ENCODE measurements around the gene SLC16A8. TPM values are rescaled to one million over a fixed set of nuclear protein-coding genes. Genes with fewer than 3 reads are reported as not detected.

SLC16A8 gene
- total and polyA plus RNA-seq, 12 donors = 0.30 to 1.3 (median 0.53) TPM; not detected in 4

- Histone ChIP-seq H3K4me1 (replicated peaks in 1 of 2) (peaks cover 0 to 7% of the 10 kb centered on the region in 2 donors), H3K4me3 (no peak overlapping the region), H3K36me3 (replicated peaks in 1 of 2) (no peaks in the 10 kb centered on the region), H3K27me3 (no peaks in the 10 kb centered on the region), H3K27ac (no peak overlapping the region), H3K9me3 (replicated peaks in 1 of 3) (no peaks in the 10 kb centered on the region)
- DNase-seq = no peak
- 36 to 79% (median 76%) methylated on average over 3 to 8 of the region's 8 CpGs for WGBS, 4 donors
- TF ChIP-seq CTCF (IDR thresholded peaks at IDR 0.05) = no peak
- no peak for TF ChIP-seq POLR2A (IDR thresholded peaks at IDR 0.05)
- intact Hi-C loops (cut with DNase I) = loop anchor here (5.0 to 10.0 kb wide), 3 partner anchors 301 to 521 kb away; partner anchors contain the start of gene DMC1 (in 1 of the 2)
Observed at GRCh38 chr22:38051261-38051660, 32.7 kb downstream of the SLC16A8 start.

GRCh38 chr22:38050720-38051119 lies 33.3 kb downstream of the SLC16A8 start:
- Histone ChIP-seq H3K27me3 (no peaks in the 10 kb centered on the region), H3K4me3 (no peak overlapping the region), H3K4me1 (replicated peaks in 1 of 2) (peaks cover 0 to 7% of the 10 kb centered on the region in 2 donors), H3K36me3 (replicated peaks in 1 of 2) (no peaks in the 10 kb centered on the region), H3K27ac (no peak overlapping the region), H3K9me3 (replicated peaks in 1 of 3) (no peaks in the 10 kb centered on the region)
- no peak for DNase-seq
- 84 to 94% (median 86%) methylated on average over 4 to 7 of the region's 7 CpGs for WGBS, 4 donors
- intact Hi-C loops (cut with DNase I) = loop anchor here (5.0 to 10.0 kb wide), 3 partner anchors 302 to 522 kb away; partner anchors contain the start of gene DMC1 (in 1 of the 2)
- TF ChIP-seq CTCF (IDR thresholded peaks at IDR 0.05) = no peak
- no peak for TF ChIP-seq POLR2A (IDR thresholded peaks at IDR 0.05)

GRCh38 chr22:38049812-38050619 lies 34.0 kb downstream of the SLC16A8 start:
- no peak overlapping the region for H3K4me3 ChIP-seq

More at GRCh38 chr22:38049812-38050619, 34.0 kb downstream of the SLC16A8 start:
- no peak for TF ChIP-seq CTCF (IDR thresholded peaks at IDR 0.05)
- no peak for TF ChIP-seq POLR2A (IDR thresholded peaks at IDR 0.05)
- Histone ChIP-seq H3K9me3 (replicated peaks in 1 of 3) (no peaks in the 10 kb centered on the region), H3K27ac (no peak overlapping the region), H3K4me1 (replicated peaks in 1 of 2) (peaks cover 0 to 7% of the 10 kb centered on the region in 2 donors), H3K36me3 (replicated peaks in 1 of 2) (no peaks in the 10 kb centered on the region), H3K27me3 (no peaks in the 10 kb centered on the region)
- intact Hi-C loops (cut with DNase I) = loop anchor here (5.0 to 10.0 kb wide), 3 partner anchors 302 to 522 kb away; partner anchors contain the start of gene DMC1 (in 1 of the 2)
- WGBS, 4 donors = 69 to 83% (median 79%) methylated on average over 5 to 20 of the region's 20 CpGs
- DNase-seq = no peak

All from adrenal gland (tissue), 12 donors.